ENCODE results near the gene ARID5B.

- TF ChIP-seq CTCF (IDR thresholded peaks at IDR 0.05; ENCODE audit: low read depth, low read length) = no peak
- no peak for TF ChIP-seq POLR2A (IDR thresholded peaks at IDR 0.05; ENCODE audit: extremely low read depth, insufficient read length)
- TF ChIP-seq MAX (IDR thresholded peaks at IDR 0.05; ENCODE audit: low read depth, low read length) = no peak
- TF ChIP-seq MYC (IDR thresholded peaks at IDR 0.05; ENCODE audit: low read depth, low read length) = no peak
Measured at GRCh38 chr10:61890881-61891409, 10.6 kb upstream of the ARID5B start.
